ENCODE data around the gene TMEM271. TPM values are rescaled to one million over a fixed set of nuclear protein-coding genes. Genes with fewer than 3 reads are reported as not detected.

Gene TMEM271
- total and polyA plus RNA-seq, 10 of the 15 experiments (the other 5 are each of a cell fraction or from before 2014, with no cell fraction given), result not detected

GRCh38 chr4:548976-549375, 27.1 kb downstream of the TMEM271 start:
- Histone ChIP-seq H3K4me1 (ENCODE audit: control insufficient read depth, insufficient read depth, low read length) (no peaks in the 10 kb centered on the region), H3K9me3 (replicated peaks; ENCODE audit: control insufficient read depth, insufficient read depth, low read length) (no peaks in the 10 kb centered on the region; the same call in 2 of the 3 replicates), H3K4me2 (ENCODE audit: control insufficient read depth, insufficient read depth) (no peak overlapping the region), H4K20me1 (ENCODE audit: control insufficient read depth, insufficient read depth) (no peaks in the 10 kb centered on the region), H3K4me3 (no peak overlapping the region), H2AFZ (ENCODE audit: control insufficient read depth, low read depth, low read length) (no peak overlapping the region), H3K79me2 (ENCODE audit: control insufficient read depth, insufficient read depth, low read length) (no peaks in the 10 kb centered on the region), H3K36me3 (ENCODE audit: control insufficient read depth in 2 of 2, insufficient read depth in 2 of 2, low read length in 1 of 2) (no peaks in the 10 kb centered on the region), H3K27me3 (replicated peaks in 1 of 2; ENCODE audit: control insufficient read depth in 2 of 2, insufficient read depth in 2 of 2, low read length in 1 of 2) (no peaks in the 10 kb centered on the region), H3K9ac (ENCODE audit: control insufficient read depth, insufficient read depth, low read length) (no peak overlapping the region), H3K27ac (ENCODE audit: control insufficient read depth, insufficient read depth) (no peak overlapping the region)
- no TSS peak for BruUV-seq (replicated peaks)
- WGBS (ENCODE audit: insufficient coverage, insufficient replicate concordance, low lambda C conversion rate, missing lambda C conversion rate), result 15% methylated on average over 8 of the region's 8 CpGs
- in situ Hi-C loops (cut with MboI), result no loop called here
- FAIRE-seq, result no peak
- no peak for TF ChIP-seq CHD2 (IDR thresholded peaks at IDR 0.05; ENCODE audit: borderline replicate concordance, low read depth, low read length)
- TF ChIP-seq RAD51 (IDR thresholded peaks at IDR 0.05), result no peak
- no peak for TF ChIP-seq ZNF217 (IDR thresholded peaks at IDR 0.05)
- no peak for TF ChIP-seq TAF1 (IDR thresholded peaks at IDR 0.05; ENCODE audit: borderline replicate concordance, low read depth, low read length)
- no peak for TF ChIP-seq POLR2AphosphoS2 (IDR thresholded peaks at IDR 0.05; ENCODE audit: low read depth, low read length)
- TF ChIP-seq ZNF207 (IDR thresholded peaks at IDR 0.05; ENCODE audit: borderline replicate concordance), result no peak
- no peak for TF ChIP-seq EP300 (IDR thresholded peaks at IDR 0.05; ENCODE audit: borderline replicate concordance in 1 of 2, control insufficient read depth in 1 of 2, low read depth in 2 of 2, low read length in 2 of 2)
- TF ChIP-seq POLR2A (IDR thresholded peaks at IDR 0.05; ENCODE audit: low read depth, low read length), result no peak
- no peak for TF ChIP-seq ETV6 (conservative IDR thresholded peaks at IDR 0.05 in 1 of 2, IDR thresholded peaks at IDR 0.05 in 1 of 2; ENCODE audit: borderline replicate concordance in 1 of 2, low read depth in 1 of 2)
- no peak for TF ChIP-seq PRDM15 (CRISPR knock-in tag; IDR thresholded peaks at IDR 0.05)
- no peak for TF ChIP-seq SIN3A (IDR thresholded peaks at IDR 0.05; ENCODE audit: low read depth, low read length)
- TF ChIP-seq SMARCA5 (IDR thresholded peaks at IDR 0.05), result no peak
- TF ChIP-seq ZNF274 (IDR thresholded peaks at IDR 0.05; ENCODE audit: insufficient read depth, insufficient read length), result no peak
- no peak for TF ChIP-seq CBX5 (IDR thresholded peaks at IDR 0.05; ENCODE audit: low read depth)
- no peak for TF ChIP-seq SIX5 (IDR thresholded peaks at IDR 0.05; ENCODE audit: low read depth, low read length, severe bottlenecking)
- TF ChIP-seq KDM1A (IDR thresholded peaks at IDR 0.05; ENCODE audit: borderline replicate concordance), result no peak
- TF ChIP-seq NR2C1 (IDR thresholded peaks at IDR 0.05), result no peak
- ATAC-seq, result no peak
- POLR2A ChIA-PET, result no interaction called here
- RAD21 ChIA-PET (ENCODE audit: unreplicated experiment), result no interaction called here
- intact Hi-C loops (cut with micrococcal nuclease; ENCODE audit: unreplicated experiment), result no loop called here
- DNase-seq (ENCODE audit: low read depth, low spot score), result no peak
- CTCF ChIA-PET, result no interaction called here
- SMC1A ChIA-PET (ENCODE audit: uncharacterized antibody, unreplicated experiment), result no interaction called here
